GOT3 (cell line): ENCODE results near the gene CSPG4.
"Not testable (repeated sequence)": the region's sequence is repeated elsewhere in the genome, so short reads cannot be mapped to it uniquely, and the experiment has no call there.

ENCODE experiments used
- DNase-seq: peaks from one replicate; lab custom pipeline; 2025; ENCODE audit warnings: mixed read lengths; lab: John Stamatoyannopoulos, UW

Gene CSPG4

DNA sequence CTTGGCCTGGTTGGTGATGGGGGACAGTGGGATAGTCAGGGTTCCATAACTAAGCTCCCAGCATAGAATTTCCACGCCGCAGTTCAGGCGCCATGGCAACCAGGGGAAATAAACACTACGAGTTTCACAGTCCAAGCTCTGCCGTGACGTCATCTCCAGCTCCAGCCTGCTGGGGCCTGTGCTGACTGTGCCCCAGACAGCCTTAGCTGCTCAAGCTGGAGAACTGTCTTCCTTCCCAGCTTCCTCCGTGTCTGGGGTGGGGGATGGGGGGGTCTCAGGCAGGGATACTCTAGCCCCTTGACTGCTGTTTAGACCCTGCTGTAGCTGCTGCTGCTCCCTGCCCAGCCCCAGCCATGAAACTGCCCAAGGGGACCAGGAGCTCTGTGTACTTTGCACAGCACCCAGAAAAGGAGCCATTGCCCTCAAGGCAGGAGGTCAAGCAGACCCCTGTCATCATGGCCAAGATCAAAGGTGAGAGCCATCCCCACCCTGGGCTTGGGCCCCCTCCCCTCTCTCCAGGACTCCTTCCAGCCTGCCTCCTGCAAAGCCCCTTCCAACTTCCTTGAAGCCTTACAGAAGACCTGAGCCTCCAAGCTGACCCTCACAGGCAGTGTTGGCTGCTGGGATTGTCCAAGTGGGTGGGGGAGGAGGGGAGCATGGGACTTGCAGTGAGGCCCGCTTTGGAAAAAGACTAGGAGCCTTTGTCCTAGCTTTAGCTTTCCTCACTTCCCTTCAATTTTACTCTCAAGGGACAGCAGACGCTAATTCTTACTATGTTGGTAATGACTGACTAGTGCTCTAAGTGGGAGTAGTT, 11.4 kb upstream of the CSPG4 start:
- DNase-seq: peak; percentile 62

DNA sequence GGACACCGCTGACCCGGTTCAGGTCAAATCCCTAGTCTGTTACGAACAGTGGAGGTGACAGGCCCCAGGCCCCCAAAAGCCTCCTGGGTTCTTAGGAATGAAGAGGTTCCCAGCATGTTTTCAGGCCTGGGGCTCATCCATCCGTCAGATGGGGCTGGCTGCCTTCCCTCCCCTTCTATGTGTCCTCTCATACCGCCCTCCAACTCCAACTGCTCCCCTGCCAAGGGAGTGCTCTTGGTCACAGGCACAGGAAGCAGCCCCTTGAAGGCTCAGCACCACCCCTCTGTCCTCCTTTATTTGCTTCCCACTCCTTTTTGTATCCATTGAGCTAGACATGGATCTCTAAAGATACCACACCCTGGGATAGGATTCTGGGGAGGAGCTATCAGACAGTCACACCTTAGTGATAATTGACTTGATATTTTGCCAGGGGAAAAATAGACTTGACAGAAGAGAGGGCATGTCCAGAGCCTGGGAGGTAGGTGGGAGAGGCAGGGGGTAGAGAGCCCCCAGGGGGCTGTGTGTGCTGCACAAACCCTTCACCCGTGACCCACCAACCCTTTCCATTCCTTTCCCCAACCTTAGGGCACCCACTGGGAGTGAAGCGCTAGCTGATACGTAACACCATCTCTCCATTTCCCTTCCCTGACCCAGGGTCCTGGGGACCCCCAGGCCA, 10.7 kb upstream of the CSPG4 start:
- no peak for DNase-seq

DNA sequence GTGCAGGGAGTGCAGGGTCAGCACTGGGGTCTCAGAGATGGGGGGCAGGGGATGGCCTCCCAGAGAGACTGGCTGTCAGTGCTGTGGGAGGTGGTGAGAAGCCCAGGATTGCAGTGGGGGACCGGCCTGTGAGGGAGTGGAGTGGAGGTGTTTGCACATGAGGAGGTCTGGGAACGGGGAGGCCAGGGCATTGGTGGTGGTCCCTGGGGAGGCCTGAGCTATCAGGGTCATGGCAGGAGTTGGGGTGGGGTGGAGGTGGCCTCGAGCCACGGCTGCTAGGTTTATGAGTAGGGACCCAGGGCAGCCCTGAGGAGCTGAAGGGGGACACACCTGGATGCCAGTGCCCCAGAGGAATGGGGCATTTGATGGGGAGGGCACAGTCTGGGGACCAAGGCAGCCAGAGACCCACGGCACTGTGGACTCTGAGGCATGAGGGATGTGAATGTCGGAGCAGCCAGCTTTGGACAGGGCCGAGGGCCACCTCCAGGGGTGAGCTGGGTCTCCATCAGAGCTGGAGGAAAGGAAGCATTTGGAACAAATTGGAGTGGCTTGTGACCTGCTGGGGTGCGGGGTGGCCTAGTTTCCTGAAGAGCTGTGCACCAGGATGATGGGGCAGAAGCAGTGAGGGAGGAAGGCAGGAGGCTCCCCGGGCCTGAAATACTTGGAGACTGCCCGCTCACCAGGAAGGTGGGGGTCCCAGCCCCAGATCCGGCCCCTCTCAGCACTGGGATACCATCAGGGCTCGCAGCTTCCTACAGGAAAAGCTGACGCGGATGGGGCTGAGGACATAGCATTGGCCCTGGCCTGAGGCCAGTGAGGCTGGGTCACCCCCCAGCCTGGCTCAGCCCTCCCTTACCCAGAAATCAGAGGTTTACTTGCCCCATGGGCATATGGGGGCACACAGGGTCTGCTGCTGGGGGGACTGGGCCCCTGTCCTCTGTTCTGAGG, 9.5 kb upstream of the CSPG4 start:
- no peak for DNase-seq

DNA sequence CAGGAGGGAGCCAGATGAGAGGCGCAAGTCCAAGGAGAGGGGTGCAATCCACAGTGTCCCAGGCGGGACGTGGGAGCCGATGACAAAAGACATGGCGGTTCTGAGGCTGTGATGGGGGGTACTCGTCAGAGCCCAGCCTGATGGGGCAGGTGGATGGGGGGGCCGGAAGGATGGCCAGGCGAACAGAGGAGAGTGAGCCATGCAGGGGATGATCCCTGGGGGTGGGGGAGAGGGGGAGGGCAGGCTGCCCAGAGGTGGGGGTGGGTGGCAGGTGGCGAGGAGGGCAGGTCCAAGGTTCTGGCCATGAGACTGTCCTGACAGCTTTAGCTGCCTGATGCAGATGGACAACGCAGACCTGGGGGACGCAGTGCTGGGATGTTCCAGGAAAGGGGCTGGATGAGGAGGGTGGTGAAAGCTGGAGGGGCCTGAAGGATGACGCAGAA, 8.9 kb upstream of the CSPG4 start:
- DNase-seq: no peak

DNA sequence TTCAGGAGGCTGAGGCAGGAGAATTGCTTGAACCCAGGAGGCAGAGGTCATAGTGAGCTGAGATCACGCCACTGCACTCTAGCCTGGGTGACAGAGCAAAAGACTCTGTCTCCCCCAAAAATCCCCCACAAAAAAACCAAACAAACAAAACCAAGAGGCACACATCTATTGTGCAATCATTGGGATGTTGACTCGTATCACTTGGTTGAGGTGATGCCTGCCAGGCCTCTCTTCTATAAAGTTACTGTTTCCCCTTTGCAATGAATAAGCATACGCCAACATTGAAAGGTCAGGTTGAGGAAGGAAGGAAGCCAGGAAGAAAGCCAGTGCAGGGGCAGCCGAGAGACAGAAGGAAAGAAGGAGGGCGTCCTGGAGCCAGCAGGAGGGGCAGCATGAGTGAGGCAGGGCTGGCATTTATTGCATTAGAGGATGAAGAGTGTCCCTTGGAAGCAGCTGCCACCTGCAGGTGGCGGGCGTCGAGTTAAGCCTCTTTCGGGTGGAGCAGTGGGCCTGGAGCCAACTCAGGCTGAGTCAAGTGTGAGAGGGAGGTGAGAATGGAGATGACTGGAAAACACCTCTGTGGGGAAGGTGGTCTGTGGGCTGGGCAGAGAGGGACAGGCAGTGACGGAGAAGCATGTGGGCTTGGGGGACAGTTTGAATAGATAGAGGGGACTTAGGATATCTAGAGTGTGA, 8.3 kb upstream of the CSPG4 start:
- no peak for DNase-seq

DNA sequence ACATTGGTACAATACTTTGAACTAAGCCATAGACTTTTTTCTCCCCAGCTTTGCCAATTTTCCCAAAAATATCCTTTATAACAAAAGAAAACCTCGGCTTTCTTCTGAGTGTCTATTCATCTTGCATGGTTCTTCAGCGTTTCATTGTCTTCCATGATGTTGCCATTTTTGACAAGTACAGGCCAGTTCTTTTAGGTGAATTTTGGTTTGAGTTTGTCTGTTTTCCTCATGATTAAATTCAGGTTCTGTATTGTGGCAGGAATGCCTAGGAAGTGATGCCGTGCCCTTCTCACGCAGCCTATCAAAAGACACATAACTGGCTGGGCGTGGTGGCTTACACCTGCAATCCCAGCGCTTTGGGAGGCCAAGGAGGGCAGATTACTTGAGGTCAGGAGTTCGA, 7.6 kb upstream of the CSPG4 start:
- DNase-seq: no peak

DNA sequence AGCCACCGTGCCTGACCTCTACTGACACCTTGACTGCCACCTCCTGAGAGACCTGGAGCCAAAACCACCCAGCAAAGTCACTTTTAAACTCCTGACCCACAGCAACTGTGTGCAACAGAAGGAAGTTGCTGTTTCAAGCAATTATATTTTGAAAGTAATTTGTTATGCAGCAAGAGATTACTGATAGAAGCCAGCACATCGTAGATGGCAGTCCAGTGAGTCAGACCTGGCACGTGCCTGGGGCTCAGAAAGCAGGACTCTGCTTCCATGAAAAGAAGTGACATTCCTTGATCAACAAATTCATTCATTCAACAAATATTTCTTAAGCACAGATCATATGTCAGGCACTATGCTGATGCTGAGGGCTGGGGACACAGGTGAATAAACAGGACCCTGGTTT, 5.7 kb upstream of the CSPG4 start:
- DNase-seq: no peak

DNA sequence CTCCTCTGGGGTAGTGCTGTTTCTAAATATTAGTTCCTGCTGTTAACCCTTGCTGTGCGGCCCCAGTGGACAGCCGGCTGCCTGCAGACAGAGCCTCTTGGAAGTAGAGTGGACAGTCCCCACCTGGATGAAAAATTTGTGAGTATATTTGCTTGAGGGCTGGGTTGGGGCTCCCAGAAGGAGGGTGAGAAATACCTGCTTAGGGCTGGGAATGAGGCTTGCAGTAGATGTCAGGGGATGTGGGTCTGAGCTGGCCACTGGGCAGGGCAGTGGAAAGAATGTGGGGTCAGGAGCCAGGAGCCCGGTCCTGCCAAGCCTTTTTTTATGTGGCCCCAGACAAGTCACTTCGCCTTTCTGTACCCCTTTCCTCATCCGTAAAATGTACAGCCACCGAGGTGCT, 4.4 kb upstream of the CSPG4 start:
- not testable (repeated sequence) for DNase-seq

DNA sequence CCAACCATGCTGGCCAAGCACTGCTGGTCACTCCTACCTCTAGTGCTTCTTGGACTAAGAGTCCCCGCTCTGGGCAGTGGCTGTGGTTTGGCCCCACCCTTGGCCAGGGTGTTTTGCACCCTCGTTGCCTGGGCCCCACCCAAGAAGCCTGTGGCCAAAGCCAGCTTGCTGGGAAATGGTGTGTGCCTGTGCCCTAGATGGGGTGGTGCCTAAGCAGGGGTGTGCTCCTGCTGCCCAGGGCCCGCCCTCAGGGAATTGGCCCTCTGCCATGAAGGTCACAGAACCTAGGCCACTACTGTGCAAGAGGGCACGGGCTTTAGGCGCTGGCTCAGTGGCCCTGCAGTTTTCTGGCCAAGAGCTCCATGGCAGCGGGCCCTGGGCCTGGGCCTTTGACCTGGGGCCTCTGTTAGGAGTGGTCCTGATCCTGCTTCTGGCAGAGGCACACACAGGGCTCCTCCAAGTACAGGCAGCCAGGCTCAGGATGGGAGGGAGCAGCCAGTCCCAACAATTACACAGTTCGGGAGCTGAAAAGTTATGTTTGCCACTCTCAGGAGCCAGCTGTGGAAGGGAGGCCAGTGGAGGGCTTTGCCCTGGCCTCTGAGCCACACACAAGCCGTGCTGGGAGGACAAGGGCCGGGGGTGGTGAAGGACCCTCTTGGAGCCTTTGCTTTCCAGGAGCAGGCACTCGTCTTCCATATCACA, 3.8 kb upstream of the CSPG4 start:
- not testable (repeated sequence) for DNase-seq

DNA sequence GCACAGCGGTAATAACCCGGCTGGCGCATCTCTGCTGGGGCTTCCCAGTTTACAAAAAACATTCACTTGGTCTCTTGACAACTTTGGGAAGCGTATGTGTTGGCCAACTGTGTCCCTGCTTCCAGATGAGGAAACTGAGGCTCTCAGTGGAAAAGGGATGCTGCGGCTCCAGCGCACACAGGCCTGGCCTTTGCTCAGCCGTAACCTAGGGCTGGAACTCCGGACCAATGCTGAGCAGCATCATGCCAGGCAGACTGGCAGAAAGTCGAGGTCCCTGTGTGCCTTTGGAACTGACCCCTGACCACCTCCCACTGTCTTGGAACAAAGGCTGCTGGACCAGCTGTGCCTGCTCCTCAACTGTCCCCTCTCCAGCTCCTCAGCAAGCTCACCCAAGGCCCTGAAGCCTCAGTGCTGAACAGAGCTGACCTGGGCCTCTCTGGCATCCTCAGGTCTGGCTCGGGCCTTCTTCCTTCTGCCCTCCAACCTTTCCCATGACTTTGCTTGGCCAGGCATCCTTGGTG, 2.7 kb upstream of the CSPG4 start:
- not testable (repeated sequence) for DNase-seq

DNA sequence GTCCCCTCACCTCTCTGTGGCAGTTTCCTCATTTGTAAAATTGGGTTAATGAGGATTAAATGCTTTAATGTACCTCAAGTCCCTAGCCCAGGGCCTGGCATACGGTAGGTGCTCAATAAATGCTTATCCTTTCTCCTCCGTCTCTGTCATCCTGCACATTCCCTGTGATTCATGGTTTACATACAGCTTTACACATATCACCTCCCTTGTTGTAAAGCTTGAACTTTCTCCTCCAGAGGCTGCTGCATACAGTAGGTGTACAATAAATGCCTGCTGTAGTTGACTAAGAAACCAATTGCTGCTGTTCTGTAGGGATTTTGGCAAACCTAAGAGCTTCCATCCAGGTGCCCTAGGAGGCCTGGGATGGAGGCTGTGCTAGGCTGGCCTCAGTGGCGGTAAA, 1.5 kb upstream of the CSPG4 start:
- DNase-seq: no peak

DNA sequence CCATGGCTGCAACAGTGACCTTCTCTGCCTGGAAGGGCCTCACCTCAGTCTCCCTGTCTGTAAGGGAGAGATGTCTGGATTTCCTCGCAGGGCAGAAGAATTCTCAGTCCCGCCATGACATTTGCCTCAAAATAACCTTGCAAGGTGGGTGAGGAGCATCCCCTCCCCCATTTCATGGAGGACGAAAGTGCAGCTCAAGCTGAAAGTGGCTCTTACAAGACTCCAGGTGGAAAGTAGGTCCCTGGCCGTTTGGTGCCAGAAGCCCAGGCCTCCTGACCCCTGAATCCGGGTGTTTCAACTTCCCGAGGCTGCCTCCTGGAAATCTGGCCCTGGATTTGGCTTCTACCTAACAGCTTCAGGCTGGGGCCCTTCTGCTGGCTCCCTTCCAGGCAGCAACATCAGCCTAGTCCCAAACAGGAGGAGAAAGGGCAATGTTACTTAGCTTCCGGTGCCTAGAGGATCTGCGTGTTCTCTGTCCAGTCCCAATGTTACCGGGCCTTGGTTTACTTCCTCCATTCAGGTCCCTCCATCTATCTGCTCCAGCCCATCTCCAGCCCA, 769 bp upstream of the CSPG4 start:
- no peak for DNase-seq

DNA sequence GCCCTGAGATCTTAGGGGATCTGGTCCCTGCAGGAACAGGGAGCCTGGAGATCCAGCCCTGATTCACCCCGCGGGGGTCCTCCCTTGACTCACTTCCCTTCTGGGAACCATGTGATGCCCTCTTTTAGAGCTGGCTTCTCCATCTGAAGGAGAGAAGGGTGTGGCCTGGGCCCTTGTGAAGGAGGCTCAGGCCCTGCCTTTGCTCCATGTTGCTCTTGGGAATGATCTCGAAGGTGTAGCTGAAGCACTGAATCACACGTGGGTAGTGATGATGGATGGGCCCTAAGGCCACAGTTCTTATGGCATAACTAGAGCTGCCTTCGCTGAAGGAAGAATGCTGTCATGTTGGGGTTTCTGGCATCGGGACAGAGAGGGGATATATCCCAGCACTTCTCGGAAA, 1.2 kb downstream of the CSPG4 start:
- DNase-seq: not testable (repeated sequence)

DNA sequence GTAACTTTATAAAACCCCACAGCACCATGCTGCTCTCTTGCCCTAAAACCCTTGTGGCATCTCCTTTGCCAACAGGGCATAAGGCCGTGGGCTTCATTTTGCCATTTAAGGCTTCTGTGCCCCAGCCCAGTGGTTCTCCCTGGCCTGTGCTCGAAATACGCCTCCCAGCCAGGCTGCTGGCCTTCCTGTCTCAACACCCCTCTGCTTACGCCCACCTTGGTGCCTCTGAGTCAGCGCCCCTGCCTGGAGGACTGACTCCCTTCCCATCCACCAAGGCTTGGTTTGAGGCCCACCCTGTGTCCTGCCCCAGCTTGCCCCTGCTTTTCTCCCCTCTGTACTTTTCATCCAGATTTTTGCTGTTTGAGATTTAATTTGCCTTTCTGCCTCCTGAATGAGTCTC, 1.8 kb downstream of the CSPG4 start:
- DNase-seq: not testable (repeated sequence)

DNA sequence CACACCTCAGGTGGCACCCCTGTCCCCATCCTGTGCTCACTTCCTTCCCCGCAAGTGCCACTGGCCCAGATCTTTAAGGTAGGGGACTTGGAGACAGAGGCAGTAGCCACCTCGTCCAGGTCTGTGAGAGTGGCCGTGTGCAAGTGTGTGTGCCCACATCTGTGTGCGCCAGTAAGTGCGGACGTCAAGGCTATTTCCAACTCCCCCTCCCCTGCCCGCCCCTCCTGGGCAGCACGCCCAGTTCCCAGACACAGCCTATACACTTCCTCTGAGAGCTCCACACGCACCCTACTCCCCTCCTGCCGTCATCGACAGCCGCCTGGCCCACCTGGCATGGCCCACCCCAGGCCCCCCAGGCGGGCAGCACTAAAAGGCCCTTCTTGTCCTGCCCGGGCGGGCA, 3.2 kb downstream of the CSPG4 start:
- DNase-seq: not testable (repeated sequence)

DNA sequence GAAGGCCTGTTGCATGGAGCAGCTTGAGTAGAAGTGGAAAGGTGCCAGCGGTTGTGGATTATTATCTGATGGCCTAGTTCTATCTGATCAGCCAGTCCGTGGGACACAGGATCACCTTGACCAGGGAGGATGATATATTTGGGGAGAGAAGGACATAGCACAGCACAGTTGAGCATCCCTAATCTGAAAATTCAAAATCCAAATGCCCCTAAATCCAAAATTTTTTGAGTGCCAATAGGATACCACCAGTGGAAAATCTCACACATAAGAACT, 6.0 kb downstream of the CSPG4 start:
- DNase-seq: no peak

DNA sequence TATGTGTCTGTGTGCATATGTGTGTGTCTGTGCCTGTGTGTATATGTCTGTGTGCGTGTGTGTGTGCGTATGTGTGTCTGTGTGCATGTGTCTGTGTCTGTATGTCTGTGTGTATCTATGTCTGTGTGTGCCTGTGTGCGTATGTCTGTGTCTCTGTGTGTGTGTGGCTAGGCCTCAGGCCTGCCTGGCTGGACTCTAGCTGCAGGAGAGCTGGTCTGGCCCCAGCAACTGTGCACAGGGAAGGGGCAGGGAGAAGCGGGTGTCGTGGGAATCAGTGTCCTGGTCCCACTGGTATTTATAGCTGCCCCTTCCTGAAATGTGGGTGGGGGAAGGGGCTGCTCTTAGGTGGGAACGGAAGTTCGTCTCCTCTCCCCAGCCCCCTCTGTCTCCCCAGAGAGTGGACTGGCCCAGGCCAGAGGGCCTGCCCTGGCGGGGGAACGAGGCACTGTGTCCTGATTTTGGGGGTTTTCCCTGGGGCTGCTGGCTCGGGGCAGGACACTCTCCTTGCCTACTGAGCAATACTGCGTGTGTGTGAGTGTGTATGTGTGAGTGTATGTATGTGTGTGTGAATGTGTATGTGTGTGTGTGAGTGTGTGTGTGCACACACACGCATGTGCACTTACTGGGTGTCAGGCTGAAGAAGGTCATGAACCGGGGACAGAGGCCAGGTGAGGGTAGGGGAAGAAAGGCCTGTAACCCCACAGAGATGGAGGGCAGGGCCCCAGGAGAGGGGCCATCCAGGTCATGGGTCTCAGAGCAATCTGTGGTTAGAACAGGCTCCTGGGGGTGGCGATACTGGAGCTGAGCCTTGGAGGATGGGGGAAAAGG, 6.6 kb downstream of the CSPG4 start:
- no peak for DNase-seq

DNA sequence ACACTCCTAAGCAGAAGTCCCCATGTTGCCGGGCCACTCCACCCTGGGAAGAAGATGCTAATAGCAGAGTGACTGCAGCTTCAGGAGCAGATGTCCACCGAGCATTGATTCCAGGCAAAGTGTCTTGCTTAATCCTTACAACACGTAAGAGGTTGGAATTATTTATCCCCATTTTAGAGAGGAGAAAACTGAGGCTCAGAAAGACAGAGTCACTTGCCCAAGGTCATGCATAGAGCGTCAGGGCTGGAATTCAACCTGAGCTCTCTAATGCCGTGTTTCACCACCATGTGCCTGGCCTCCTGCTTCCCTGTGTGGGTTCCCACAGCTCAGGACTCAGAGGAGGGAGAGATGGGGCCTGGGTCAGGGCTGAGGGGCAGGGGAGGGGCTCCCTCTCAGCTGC, 7.3 kb downstream of the CSPG4 start:
- not testable (repeated sequence) for DNase-seq

DNA sequence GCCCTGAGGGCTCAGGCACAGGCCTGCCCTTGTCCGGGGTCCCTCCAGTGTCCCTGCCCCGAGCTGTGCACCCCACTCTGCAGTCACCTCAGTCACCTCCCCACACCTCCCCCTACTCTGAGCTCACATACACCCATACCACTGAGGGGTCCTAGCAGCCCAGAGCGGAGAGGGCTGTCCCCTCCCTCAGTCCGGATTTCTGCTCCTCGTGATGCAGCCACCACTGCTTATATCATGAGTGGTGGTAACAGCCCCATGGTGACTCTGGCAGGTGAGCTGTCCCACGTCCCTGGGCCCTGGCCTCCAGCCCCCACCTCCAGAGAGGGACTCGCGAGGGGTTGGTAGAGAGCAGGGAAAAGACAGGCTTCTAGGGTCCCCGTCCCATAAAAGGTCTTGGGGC, 8.0 kb downstream of the CSPG4 start:
- DNase-seq: no peak

DNA sequence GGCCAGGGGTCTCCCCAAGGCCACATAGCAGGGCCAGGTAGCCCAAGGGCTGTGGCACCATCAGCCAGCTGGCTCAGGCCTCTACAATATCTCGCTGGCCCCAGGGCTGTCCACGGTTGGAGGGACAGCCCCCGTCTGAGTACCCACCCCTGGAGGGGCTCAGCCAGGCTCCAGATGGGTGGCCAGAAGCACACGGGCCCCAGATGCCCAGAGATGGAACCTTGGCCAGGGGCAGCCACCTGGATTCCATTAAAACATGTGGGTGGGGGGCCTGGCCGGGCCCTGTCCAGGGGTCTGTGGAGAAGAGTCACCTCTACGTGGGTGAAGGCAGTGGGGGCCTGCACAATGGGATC, 8.4 kb downstream of the CSPG4 start:
- no peak for DNase-seq
